OCI-M2 (cell line): ENCODE results near the gene GALNT9.
"Not testable (repeated sequence)": the region's sequence is repeated elsewhere in the genome, so short reads cannot be mapped to it uniquely, and the experiment has no call there.

ENCODE experiments used
- DNase-seq: peaks from one replicate; lab custom pipeline; 2025; ENCODE audit not compliant: unreplicated experiment; lab: John Stamatoyannopoulos, UW

GALNT9 gene

DNA sequence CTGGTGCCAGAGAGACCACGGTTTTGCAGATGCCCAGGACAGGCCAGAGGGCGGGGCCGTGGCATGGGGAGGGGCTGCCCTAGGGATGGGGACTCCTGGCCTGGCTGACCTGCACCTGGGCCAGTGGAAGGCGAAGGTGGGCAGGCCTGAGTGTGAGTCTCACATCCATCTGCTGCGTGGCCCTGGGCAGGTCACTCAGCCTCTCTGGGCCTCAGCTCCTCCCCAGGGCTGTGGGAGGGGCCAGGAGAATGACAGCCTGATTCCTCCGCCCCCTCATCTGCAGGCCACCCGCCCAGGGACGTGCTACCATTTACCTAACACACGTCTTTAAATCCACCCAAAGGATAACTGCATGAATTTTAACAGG is 90.9 kb downstream of the GALNT9 start:
- DNase-seq: no peak

- no peak for DNase-seq
Observed at GRCh38 chr12:132237772-132238487, 91.5 kb downstream of the GALNT9 start.

DNA sequence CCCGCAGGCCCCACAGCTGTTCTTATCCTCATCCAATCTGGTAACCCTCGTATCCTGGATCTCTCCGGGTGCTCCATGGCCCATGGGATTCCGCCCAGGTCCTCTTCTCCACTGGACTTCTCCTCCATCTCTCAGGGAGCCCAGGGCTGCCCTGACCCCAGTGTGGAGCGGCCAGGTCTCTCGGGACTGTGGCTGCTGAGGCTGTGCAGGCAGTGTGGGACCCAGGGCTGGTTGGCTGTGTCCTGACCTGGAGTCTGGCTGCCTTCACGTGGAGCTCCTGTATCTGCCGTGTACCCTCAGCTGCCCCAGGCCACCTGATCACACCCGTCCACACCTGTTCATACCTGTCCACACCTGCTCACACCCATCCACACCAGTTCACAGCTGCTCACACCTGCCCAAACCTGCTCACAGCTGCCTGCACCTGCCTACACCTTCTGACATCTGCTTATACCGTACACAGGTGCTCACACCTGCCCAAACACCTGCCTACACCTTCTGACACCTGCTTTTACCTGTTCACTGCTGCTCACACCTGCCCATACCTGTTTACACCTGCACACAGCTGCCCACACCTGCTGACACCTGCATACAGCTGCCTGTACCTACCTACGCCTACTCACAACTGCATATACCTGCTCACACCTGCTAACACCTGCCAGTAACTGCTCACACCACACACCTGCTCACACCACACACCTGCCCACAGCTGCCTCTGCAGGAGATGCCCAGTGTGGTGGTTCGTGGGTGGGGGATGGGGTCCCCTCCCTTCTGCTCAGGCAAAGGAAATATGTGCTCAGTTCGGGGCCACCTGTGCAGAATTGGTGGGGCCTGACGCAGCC is 92.2 kb downstream of the GALNT9 start:
- no peak for DNase-seq

- DNase-seq: no peak
Observed at GRCh38 chr12:132236129-132236929, 93.1 kb downstream of the GALNT9 start.

- no peak for DNase-seq
Observed at GRCh38 chr12:132235116-132235820, 94.1 kb downstream of the GALNT9 start.

GRCh38 chr12:132230381-132230780 is 99.0 kb downstream of the GALNT9 start:
- DNase-seq: no peak

DNA sequence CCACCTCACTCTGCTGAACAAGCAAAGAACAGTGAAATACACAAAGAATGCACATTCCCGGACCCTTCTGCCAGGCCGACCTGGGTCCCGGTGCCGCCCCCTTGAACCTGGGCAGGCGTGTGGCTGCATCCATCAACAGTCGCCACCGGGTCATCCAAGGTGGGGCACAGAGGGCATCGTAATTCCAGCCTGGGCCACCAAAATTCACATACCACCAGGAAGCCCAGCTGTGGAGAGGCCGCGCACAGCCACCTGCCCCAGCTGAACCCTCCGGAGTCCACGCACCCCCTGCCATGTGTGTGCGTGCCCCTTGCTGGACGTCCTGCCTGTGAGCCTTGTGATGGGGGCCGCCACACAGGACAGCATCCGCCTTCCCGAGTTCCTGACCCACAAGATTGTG is 99.5 kb downstream of the GALNT9 start:
- DNase-seq: no peak

DNA sequence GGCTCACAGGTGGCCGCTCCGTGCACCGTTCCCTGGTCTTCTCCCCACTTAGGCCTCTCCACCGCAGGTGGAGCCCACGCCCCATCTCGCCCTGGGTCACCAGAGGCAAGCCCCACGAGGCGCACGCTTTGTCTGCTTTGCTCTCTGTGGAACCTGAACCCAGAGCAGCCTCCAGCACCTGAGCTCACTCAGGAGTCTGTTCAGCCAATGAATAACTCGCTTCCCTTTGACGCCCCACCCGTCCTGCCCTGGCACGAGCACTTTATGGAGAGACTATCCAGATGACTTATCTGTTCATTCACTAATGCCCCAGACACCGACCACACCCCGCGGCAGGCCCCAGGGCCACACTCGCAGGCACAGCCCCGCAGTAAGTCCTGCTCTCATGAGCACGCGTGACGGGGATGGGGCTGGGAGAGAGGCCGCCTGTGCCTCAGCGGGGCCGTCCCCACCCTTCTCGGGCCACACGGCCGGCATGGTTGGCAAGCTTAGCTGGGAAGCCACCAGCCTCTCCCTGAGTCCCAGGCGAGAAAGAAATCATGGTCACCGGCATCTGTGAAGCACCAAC is 100.1 kb downstream of the GALNT9 start:
- no peak for DNase-seq

DNA sequence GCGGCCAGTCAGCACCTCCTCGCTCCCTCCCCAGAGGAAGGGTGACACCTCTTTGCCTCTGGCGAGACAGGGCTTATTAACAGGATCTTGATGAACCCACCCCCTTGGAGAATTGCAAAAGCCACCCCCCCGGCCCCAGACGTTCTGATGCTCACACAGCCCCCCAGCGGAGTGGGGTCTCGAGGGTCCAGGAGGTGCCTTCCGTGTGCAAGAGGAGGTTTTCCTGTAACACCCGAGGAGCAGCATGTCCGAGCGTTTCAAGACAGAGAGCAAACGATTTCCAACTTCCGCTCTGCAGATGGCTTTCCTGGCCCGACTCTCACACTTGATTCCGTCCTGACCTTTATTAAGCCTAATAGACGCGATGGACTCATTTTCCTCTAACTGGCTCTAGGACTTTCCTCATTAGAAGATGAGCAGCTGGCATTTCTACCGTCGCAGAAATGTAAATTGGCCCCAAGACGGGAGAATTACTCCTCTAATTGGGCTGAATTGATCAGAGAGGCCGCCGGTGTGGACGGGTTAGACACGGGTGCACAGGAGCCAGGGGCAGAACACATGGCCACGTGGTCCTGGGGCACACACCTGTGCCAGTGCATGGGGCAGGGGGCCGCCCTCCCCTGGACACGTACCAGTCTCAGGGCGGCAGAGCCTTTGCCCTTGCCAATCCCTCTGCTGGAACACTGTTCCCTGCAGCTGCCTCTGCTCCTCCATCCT is 100.8 kb downstream of the GALNT9 start:
- DNase-seq: no peak

DNA sequence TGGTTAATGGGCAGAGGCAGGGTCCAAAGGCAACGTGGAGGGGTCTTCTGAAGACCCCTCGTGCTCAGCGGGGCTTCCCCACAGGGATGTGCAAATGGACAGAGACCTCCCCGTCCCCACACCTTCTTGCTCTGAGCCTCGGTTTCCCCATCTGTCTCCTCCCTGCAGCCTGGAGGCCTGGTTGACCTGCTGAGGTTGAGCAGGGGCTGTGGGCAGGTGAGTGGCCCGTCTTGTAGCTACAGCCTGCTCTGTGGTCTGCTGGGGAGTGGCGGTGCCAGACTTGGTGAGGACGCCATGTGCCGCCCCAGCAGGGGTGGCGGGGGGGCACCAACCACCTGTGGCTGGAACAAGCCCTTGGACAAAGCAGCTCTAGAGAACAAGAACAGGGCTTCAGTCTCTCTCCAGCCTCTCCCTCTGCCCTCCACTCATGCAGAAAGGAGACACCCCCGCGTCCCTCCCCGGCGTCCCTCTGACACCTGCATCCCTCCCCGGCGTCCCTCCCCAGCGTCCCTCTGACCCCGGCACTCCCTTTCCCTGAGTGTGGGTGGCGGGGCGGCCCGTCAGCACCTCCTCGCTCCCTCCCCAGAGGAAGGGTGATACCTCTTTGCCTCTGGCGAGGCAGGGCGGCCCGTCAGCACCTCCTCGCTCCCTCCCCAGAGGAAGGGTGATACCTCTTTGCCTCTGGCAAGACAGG is 101.5 kb downstream of the GALNT9 start:
- DNase-seq: no peak

- no peak for DNase-seq
Observed at GRCh38 chr12:132227118-132227517, 102.3 kb downstream of the GALNT9 start.

GRCh38 chr12:132226604-132227003 is 102.8 kb downstream of the GALNT9 start:
- no peak for DNase-seq

DNA sequence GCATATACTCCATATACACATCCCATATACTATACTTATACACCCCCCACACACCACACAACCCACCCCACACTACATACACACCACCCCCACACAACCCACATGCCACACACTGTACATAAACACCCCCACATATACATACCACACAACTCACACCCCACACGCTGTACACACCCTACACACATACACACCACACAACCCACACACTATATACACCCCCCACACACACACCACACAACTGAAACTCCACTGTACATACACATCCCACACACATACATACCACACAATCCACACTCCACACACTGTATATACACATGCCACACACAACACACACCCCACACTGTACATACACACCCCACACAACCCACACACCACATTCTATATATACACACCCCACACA is 104.2 kb downstream of the GALNT9 start:
- DNase-seq: no peak

DNA sequence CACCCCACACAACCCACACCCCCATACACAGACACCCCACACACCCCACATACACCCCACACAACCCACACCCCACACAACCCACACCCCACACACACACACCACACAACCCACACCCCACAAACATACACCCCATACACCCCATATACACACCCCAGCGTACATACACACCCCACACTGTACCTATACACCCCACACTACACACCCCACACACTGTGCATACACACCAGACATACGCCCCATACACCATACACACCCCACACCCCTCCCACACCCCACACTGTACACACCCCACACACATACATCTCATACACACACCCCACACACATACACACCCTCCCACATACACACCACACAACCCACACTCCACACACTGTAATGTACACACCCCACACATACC is 104.9 kb downstream of the GALNT9 start:
- DNase-seq: no peak

DNA sequence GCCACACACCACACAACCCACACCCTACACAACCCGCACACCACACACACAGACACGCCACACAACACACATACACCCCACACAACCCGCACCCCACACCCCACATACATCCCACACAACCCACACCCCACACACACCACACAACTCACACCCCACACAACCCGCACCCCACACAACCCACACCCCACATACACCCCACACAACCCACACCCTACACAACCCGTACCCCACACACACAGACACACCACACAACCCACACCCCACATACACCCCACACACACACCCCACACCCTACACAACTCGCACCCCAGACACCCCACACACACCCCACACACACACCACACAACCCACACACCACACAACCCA is 106.6 kb downstream of the GALNT9 start:
- DNase-seq: no peak

DNA sequence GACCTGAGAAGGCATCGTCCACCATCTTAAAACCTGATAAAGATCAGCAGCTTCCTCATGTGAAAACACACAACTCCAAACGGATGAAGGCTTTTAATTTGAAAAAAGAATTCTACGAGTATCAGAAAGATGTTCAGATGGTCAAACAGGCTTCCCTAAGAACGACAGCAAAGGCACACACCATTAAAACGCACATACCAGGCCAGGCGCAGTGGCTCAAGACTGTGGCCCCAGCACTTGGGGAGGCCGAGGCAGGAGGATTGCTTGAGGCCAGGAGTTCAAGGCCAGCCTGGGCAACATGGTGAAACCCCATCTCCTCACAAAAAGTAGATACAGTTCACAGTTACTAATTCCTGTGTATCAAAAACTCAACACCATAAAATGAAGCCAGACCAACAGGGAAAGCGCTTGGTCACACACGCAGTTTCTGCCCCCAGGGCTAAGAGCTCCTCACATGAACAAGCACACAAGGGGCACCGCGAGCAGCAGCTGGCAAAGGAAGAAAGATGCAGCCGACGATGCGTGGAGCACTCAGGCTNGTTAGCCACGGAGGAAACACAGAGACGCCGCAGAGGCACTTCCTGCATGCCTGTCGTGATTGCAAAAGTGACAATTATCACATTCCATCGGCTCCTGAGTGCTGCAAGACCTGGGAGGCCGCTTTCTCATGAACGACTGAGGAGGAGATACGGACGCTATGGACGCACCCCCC is 107.1 kb downstream of the GALNT9 start:
- no peak for DNase-seq

DNA sequence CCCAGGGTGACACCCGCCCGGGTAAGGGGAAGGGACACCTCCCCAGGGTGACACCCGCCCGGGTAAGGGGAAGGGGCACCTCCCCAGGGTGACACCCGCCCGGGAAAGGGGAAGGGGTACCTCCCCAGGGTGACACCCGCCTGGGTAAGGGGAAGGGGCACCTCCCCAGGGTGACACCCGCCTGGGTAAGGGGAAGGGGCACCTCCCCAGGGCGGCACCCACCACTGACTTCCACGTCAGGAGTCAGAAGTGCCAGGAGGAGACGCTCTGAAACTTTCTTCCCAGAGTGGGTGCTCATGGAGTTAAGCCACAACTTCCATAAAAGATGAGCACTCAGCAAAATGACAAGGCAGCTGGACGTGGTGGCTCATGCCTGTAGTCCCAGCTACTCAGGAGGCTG is 109.6 kb downstream of the GALNT9 start:
- not testable (repeated sequence) for DNase-seq

- DNase-seq: no peak
Observed at GRCh38 chr12:132219323-132219722, 110.1 kb downstream of the GALNT9 start.

GRCh38 chr12:132218915-132219314 is 110.5 kb downstream of the GALNT9 start:
- DNase-seq: no peak
